Measurements from ENCODE around the gene ARFGAP3.

DNA sequence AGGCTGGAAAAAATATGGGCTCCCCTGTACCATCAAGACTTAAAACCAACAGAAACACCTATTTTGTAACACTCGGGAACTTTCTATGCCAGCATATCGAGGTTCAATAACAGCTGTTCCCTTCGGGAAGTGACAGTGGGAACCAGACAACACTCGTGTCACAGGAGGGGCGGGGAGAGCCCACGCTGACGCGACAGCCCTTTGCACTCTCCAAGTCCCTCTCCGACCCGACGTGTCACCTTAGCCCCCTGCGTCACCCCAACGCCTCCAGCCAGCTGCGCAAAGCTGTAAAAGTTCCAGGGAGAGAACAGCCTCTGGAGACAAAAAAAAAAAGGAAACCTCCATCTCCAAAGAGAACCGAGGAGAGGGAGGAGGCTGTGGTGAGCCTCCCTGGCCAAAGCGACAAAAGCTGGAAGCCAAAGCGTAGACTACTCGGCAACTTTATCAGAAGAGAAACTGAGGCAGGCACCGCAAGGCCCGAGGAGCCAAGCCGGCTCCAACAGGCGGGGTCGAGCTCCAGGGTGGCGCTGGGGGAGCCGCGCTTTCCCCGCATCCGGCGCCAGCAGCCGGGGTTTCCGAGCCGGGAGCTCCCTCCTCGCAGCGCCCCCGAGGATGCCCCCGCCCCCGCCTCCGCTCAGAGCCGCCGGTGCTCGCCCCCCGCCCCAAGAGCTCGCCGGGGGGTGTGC lies 751 bp downstream of the ARFGAP3 start:
- TF ChIP-seq YY1 (tag by site-specific recombination; IDR thresholded peaks at IDR 0.05), result no peak
- TF ChIP-seq, protein P1, sequence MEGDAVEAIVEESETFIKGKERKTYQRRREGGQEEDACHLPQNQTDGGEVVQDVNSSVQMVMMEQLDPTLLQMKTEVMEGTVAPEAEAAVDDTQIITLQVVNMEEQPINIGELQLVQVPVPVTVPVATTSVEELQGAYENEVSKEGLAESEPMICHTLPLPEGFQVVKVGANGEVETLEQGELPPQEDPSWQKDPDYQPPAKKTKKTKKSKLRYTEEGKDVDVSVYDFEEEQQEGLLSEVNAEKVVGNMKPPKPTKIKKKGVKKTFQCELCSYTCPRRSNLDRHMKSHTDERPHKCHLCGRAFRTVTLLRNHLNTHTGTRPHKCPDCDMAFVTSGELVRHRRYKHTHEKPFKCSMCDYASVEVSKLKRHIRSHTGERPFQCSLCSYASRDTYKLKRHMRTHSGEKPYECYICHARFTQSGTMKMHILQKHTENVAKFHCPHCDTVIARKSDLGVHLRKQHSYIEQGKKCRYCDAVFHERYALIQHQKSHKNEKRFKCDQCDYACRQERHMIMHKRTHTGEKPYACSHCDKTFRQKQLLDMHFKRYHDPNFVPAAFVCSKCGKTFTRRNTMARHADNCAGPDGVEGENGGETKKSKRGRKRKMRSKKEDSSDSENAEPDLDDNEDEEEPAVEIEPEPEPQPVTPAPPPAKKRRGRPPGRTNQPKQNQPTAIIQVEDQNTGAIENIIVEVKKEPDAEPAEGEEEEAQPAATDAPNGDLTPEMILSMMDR (tag by site-specific recombination; IDR thresholded peaks at IDR 0.05), result no peak
- TF ChIP-seq ZNF138 (tag by site-specific recombination; IDR thresholded peaks at IDR 0.05; ENCODE audit: borderline replicate concordance), result no peak
- no peak for TF ChIP-seq ZNF776 (tag by site-specific recombination; IDR thresholded peaks at IDR 0.05; ENCODE audit: borderline replicate concordance)
- peak; percentile 41 for TF ChIP-seq ZBTB20 (tag by site-specific recombination; IDR thresholded peaks at IDR 0.05)
- TF ChIP-seq ZNF580 (tag by site-specific recombination; IDR thresholded peaks at IDR 0.05), result no peak
- no peak for TF ChIP-seq SETDB1 (IDR thresholded peaks at IDR 0.05; ENCODE audit: insufficient read length, low read length)
- TF ChIP-seq, protein P2, sequence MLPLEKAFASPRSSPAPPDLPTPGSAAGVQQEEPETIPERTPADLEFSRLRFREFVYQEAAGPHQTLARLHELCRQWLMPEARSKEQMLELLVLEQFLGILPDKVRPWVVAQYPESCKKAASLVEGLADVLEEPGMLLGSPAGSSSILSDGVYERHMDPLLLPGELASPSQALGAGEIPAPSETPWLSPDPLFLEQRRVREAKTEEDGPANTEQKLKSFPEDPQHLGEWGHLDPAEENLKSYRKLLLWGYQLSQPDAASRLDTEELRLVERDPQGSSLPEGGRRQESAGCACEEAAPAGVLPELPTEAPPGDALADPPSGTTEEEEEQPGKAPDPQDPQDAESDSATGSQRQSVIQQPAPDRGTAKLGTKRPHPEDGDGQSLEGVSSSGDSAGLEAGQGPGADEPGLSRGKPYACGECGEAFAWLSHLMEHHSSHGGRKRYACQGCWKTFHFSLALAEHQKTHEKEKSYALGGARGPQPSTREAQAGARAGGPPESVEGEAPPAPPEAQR (tag by site-specific recombination; IDR thresholded peaks at IDR 0.05), result no peak
- TF ChIP-seq, protein P3, sequence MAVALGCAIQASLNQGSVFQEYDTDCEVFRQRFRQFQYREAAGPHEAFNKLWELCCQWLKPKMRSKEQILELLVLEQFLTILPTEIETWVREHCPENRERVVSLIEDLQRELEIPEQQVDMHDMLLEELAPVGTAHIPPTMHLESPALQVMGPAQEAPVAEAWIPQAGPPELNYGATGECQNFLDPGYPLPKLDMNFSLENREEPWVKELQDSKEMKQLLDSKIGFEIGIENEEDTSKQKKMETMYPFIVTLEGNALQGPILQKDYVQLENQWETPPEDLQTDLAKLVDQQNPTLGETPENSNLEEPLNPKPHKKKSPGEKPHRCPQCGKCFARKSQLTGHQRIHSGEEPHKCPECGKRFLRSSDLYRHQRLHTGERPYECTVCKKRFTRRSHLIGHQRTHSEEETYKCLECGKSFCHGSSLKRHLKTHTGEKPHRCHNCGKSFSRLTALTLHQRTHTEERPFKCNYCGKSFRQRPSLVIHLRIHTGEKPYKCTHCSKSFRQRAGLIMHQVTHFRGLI (tag by site-specific recombination; IDR thresholded peaks at IDR 0.05), result no peak
- no peak for TF ChIP-seq ZNF350 (tag by site-specific recombination; IDR thresholded peaks at IDR 0.05)
